ENCODE measurements around the gene CETN1.

Gene CETN1

DNA sequence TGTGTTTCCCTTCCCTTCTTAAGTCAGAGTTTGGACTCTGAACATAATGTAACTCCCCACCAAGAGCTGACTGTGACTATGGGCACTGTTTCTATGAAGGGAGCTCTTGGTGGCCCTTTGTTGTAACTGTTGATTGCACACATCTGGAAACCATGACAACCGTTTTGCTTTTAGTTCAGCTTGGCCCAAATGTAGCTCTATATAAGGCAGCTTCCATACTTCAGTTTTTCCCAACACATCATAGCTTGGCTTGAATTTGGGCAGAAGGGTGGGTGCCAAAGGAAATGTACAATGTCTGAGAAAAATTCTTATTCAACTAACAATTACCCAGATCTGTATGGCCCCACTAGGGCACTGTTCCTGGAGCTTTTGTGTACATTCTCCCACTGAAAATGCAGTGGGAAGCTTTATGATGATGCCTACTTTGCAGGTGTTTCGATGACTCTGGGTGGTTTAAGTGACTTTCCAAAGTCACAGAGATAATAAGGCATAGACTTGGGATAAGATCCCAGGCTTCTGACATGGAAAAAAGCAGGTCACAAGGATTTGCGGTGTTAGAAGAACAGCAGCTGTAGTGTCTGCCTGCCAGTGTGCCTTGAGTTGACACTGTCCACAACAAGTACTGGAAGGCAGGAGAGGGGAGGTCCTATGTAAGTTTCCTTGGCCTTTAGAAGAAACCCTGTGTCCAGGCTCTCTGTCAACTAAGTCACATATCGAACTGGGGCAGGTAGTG is 2.4 kb upstream of the CETN1 start:
- no peak for DNase-seq

DNA sequence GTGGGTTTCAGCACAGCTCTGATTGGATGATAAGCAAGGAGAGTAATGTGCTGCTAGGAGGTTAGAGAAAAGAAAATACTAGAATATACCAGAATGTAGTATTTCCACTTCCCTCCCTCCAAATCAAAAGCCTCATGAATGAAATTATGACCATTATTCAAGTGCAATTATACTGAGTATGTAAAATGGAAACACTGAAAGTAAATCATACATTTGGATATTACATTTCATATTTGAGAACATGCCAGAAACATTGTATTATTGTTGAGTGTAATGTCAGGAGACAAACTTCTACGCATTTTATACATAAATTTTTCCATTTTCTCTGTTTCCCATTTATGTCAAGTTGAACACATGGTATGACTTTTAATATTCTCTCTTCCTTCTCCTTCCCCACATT is 942 bp upstream of the CETN1 start:
- DNase-seq = no peak

DNA sequence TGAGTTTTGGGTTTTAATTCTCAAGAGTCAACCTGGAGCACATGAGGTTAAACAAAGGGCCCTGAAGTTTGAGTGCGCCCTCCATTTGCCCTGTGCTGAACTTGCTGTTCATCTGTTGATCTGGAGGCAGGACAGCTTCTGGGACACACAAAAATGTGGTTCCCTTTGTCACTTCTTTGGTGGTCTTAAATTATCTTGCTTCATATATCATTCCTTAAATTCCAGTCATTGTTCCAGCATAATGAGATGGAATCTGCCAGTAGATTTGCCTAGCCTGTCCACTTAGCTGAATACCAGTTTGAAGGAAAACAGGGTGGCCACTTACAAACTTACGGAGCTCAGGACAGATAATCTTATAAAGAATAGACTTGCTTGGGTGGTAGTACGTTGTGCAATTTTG is 916 bp downstream of the CETN1 start:
- no peak for DNase-seq

GRCh38 chr18:582465-582864 is 2.3 kb downstream of the CETN1 start:
- no peak for DNase-seq

GRCh38 chr18:595068-595467 is 14.9 kb downstream of the CETN1 start:
- no peak for DNase-seq

- no peak for DNase-seq
Observed at GRCh38 chr18:595571-595970, 15.4 kb downstream of the CETN1 start.

DNA sequence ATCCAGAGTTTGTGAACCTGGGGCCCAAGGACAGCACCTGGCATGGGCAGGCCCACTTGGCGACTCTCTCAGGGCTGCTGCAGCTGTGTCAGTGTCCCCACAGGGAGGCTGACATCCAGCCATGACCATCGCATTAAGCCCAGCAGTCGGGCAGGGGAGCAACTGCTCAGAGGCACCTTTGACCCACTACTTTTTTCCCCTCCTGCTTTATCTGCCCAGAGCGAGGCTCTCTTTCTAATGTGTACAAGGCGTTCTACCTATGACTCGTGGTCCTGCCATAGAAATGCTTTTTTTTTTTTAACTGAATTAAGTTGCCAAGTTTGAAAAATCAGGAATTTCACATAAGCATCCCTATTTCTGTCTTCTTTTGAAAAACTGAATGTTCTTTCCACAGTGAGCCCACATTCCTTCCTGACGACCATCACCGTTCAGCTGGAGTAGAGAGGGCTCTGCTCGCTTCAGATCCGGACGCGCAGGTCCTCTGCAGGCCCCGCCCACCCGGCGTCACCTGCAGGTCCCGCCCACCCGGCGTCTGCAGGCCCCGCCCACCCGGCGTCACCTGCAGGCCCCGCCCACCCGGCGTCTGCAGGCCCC is 16.2 kb downstream of the CETN1 start:
- peak in 1 of 2 donors; percentile 67 for DNase-seq

- no peak for DNase-seq
Observed at GRCh38 chr18:598124-598589, 18.0 kb downstream of the CETN1 start.

DNA sequence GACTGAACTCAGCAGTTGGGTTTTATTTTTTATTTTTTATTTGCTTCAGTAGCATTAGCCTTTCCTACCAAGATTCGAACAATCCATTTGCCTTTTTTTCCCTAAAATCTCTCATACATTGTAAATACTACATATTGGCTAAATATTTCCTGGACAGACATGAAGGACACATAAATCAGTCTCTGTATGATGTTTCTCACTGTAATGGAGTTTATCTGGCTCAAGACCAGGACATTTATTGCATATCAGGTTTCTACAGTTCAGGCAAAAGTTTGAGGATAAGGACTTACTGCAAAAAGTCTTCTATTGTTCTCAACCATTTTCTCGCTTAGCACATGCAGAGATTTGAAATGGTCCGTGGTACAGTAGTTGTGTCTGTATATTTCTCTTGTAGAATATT is 19.9 kb downstream of the CETN1 start:
- no peak for DNase-seq

GRCh38 chr18:604771-605170 is 24.6 kb downstream of the CETN1 start:
- no peak for DNase-seq

DNA sequence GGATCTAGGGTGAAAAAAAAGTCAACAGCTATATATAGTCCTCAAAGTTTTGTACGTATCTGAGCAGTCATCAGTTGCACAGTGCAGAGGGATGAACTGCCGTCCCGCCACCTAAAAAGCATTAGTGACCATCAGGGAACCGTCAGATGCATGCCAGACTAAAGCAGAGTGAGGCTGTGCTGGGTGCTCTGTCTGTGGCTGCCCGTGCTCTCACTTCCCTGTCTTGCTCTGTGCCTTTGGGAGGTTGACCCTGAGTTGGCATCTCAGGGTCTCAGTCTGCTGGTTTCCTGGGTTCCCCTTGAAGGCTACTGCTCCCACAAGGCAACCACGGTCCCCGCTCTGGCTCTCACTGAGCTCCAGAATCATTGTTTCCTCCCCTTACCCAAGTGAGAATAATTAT is 27.8 kb downstream of the CETN1 start:
- DNase-seq = no peak

- no peak for DNase-seq
Observed at GRCh38 chr18:610214-610928, 30.2 kb downstream of the CETN1 start.

GRCh38 chr18:612156-612555 is 32.0 kb downstream of the CETN1 start:
- no peak for DNase-seq

DNA sequence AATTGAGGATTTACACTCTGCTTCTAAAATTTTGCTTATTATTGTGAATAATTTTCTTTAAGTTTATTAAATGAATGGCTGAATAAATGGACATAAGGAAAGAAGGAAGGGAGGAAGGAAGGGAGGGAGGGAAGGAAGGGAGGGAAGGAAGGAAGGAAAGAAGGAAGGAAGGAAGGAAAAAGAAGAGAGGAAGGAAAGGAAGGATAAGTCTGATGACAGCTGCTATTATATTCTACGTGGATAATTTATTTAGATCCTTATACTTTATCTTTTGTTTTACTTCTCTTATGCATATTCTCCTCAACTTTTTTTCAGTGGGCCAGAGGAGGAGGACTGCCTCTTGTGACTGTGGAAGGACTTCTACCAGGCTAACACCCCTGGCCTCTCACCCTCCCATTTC is 34.0 kb downstream of the CETN1 start:
- DNase-seq = no peak

- DNase-seq = no peak
Observed at GRCh38 chr18:615092-615521, 34.9 kb downstream of the CETN1 start.

GRCh38 chr18:615773-616172 is 35.6 kb downstream of the CETN1 start:
- no peak for DNase-seq

DNA sequence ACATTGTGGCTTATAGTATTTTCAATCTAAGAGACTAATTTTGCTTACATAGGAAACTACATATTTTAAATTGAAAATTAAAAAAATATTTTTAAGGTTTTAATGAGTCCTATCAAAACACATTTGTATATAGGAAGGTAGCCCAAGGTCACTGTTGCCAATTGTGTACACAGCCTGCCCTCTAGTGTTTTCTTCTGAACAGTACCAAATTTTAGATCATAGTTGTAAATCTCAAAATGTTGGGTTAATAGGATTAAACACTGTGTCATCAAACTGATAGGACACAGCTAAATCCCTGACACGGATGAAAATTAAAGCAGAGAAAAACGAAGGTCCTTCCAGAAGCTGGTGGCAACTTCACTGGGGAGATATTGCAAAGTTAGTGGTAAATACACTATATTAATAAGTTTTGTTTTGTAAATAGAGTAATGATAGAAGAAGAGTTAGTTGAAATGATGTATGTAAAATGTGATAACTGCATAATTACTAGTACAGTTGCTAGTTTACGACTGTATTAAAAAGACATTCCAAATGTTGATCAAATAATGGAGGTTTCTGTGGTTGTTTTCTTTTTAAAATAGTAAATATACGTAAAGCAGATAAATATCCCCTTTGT is 36.3 kb downstream of the CETN1 start:
- no peak for DNase-seq

DNA sequence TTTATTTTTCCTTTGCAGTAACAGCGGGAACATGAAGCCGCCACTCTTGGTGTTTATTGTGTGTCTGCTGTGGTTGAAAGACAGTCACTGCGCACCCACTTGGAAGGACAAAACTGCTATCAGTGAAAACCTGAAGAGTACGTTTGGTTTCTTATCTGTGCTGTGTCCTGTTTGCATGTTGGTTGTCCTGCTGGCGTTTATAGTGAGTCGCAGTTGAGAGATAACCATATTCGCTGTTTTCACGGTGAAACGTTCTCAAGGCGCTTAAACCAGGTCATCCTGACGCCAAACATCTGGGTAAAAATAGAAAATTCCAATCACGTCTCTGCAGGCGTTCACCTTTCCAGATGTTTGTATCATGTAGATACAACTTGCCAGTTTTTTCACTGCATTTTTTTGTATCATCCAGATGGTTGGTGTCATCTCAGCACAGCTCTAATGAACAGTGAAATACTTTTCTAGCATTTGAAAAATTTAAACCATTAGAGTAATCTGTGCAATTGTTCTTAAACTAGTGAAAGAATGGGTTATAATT is 37.9 kb downstream of the CETN1 start:
- DNase-seq = no peak

DNA sequence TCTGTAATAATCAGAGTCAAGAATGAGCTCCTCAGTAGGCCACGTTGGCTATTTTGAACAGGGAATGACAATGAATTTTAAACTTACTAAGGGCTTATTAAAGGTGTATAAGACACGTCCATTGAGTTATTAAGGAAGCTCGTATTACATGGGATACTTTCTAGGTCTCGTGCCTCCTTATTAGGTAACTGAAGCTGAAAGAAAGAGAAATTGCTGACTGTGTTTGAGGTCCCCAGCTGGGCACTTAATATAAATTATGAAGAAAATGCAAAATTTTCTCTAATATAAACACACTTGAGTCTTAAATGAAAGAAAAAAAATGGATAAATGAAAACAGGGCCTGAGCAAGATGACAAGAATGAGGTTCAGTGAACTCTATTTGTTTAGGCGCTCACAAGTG is 38.4 kb downstream of the CETN1 start:
- DNase-seq = no peak

DNA sequence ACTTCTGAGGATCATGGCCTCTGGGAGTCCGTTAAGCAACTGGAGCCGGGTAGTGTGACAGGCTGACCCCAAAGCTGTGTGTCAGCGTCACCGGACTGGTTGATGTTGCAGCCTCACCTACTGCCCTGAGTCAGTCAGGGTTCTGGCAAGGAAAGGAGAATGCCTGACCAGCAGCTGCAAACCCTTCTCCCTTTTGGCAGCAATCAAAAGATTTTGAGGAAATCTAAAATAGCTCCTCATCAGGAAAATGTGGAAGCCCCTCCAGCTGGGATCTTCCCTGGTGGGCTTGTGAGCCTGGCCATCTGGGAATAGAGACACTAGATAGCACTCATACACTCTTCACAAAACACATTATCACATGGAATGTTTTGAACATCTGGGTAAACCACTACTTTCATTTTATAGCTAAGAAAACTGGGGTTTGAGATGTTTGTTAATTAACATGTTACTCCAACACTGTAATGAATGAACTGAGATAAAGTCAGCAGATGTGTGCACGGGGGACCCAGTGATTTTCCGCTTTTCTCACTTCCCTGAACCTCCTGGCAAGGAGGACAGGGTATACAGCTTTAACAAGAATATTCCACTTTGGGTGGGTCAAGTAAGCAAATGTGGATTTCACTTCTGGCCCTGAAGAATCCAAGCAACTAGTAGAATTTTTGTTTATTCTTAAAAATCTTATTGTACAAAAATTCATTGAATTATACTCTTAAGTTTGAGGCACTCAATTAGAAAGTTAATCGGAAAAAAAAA is 41.3 kb downstream of the CETN1 start:
- DNase-seq = no peak

GRCh38 chr18:622289-622688 is 42.1 kb downstream of the CETN1 start:
- DNase-seq = no peak

DNA sequence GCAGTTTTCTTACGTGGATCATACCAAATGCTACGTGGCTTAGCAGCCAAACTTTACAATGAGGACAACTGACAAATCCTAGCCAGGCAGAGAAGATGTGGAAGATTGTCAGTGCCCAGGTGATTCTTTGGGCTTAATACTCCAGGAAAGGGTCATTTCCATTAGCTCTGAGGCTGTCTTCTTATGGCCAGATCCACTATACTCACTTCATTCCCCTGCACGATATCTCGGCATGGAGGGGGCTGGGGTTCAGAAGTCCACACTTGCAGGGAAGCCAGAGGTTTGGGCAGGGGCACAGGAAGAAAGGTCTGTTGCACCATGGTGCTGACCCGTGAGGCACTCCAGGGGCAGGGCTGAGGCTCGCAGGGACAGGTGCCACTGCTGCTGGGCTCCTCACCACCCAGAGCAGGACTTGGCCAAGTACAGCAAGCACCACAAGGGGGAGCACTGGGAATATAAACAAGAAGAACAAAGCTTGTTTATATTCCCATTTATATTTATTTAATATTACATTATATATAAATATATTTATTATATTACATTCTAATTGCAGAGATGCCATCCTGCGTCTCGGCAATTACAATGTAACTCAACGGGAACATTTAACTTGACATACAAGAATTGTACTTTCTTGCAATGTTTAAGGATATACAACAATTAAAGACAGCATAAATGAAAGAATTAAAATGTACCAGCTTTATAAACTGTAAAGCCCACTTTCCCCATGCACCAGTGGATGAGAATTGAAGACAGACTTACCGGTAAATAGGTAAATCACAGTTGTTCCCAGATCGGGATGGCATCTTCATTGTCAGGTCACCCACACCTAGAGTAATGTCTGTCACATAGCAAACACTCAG is 43.8 kb downstream of the CETN1 start:
- DNase-seq = peak; percentile 69 to 71
